ENCODE data around the gene GSTA2.

GRCh38 chr6:52801188-52801841, 38.0 kb upstream of the GSTA2 start:
- no peak for TF ChIP-seq GABPB1 (CRISPR knock-in tag; IDR thresholded peaks at IDR 0.05)
- TF ChIP-seq CTCF (IDR thresholded peaks at IDR 0.05): no peak
- TF ChIP-seq, protein P1, sequence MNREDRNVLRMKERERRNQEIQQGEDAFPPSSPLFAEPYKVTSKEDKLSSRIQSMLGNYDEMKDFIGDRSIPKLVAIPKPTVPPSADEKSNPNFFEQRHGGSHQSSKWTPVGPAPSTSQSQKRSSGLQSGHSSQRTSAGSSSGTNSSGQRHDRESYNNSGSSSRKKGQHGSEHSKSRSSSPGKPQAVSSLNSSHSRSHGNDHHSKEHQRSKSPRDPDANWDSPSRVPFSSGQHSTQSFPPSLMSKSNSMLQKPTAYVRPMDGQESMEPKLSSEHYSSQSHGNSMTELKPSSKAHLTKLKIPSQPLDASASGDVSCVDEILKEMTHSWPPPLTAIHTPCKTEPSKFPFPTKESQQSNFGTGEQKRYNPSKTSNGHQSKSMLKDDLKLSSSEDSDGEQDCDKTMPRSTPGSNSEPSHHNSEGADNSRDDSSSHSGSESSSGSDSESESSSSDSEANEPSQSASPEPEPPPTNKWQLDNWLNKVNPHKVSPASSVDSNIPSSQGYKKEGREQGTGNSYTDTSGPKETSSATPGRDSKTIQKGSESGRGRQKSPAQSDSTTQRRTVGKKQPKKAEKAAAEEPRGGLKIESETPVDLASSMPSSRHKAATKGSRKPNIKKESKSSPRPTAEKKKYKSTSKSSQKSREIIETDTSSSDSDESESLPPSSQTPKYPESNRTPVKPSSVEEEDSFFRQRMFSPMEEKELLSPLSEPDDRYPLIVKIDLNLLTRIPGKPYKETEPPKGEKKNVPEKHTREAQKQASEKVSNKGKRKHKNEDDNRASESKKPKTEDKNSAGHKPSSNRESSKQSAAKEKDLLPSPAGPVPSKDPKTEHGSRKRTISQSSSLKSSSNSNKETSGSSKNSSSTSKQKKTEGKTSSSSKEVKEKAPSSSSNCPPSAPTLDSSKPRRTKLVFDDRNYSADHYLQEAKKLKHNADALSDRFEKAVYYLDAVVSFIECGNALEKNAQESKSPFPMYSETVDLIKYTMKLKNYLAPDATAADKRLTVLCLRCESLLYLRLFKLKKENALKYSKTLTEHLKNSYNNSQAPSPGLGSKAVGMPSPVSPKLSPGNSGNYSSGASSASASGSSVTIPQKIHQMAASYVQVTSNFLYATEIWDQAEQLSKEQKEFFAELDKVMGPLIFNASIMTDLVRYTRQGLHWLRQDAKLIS (CRISPR knock-in tag; IDR thresholded peaks at IDR 0.05; ENCODE audit: borderline replicate concordance): no peak
